Esophagus muscularis mucosa (tissue), 4 donors: Measurements from ENCODE around the gene CREBZF.

Experiments used
- EP300 ChIP-seq: sonication (generic); formaldehyde crosslinking; IDR thresholded peaks from one replicate; pipeline ENCODE4 v1.6.1; 2017; ENCODE audit warnings: antibody characterized with exemption
- POLR2A ChIP-seq: fragments of 450-650 bp; IDR thresholded peaks from one replicate; pipeline ENCODE4 v1.6.1; 2017; ENCODE audit warnings: antibody characterized with exemption, moderate library complexity, mild to moderate bottlenecking, low read depth
- POLR2AphosphoS5 ChIP-seq, 2 donors: sonication (generic); formaldehyde crosslinking; IDR thresholded peaks; one replicate each; pipeline ENCODE4 v1.6.1; 2017; ENCODE audit warnings: antibody characterized with exemption in 2 of 2
- TF ChIP-seq, protein P1 (sequence below), 3 experiments: fragments of 200-600 bp in 2 of 3; fragments of 450-650 bp in 1 of 3; sonication (generic) in 2 of 3; IDR thresholded peaks; one replicate each; pipeline ENCODE4 v1.5.1; 2017 to 2019; ENCODE audit warnings: antibody characterized with exemption in 3 of 3, mild to moderate bottlenecking in 2 of 3, moderate library complexity in 1 of 3

DNA sequence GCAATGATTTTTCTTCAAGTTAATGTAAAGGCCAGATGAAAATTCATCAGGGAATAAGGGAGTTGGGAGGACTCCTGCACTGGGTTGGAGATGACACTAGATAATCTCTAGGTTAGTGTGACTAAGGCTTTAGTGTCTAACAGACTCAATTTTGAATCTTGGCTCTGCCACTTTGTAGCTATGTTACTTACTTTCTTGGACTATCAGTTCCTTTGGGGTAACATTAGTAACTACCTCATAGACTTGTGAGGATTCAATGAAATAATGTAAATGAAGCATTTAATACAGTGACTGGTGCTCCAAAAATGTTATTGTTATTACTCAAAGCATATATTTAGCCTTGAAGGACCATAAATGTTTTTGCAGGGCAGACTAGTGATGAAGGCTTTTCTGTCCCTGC is 30.6 kb upstream of the CREBZF start:
- TF ChIP-seq, protein P1, sequence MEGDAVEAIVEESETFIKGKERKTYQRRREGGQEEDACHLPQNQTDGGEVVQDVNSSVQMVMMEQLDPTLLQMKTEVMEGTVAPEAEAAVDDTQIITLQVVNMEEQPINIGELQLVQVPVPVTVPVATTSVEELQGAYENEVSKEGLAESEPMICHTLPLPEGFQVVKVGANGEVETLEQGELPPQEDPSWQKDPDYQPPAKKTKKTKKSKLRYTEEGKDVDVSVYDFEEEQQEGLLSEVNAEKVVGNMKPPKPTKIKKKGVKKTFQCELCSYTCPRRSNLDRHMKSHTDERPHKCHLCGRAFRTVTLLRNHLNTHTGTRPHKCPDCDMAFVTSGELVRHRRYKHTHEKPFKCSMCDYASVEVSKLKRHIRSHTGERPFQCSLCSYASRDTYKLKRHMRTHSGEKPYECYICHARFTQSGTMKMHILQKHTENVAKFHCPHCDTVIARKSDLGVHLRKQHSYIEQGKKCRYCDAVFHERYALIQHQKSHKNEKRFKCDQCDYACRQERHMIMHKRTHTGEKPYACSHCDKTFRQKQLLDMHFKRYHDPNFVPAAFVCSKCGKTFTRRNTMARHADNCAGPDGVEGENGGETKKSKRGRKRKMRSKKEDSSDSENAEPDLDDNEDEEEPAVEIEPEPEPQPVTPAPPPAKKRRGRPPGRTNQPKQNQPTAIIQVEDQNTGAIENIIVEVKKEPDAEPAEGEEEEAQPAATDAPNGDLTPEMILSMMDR (IDR thresholded peaks at IDR 0.05): no peak
- no peak for TF ChIP-seq POLR2AphosphoS5 (IDR thresholded peaks at IDR 0.05)
- no peak for TF ChIP-seq EP300
- no peak for TF ChIP-seq POLR2A
